A673 (cell line): Measurements from ENCODE around the gene ZDHHC16.

Experiments
- CTCF ChIP-seq: fragments of 300-800, 200-600 bp; sonication (generic); conservative IDR thresholded peaks from 2 replicates; pipeline ENCODE4 v1.5.1; 2017; ENCODE audit warnings: low read depth, mild to moderate bottlenecking, antibody characterized with exemption, low read length, moderate library complexity, mixed read lengths
- EZH2 ChIP-seq: fragments of 200-600 bp; sonication (generic); IDR thresholded peaks from 2 replicates; pipeline ENCODE4 v1.6.1; 2017; ENCODE audit warnings: borderline replicate concordance, low read depth, mild to moderate bottlenecking, mixed read lengths, antibody characterized with exemption, low read length; ENCODE audit not compliant: poor library complexity, severe bottlenecking

- TF ChIP-seq CTCF (no peak), EZH2 (no peak)
Measured at GRCh38 chr10:97426776-97427570, 19.0 kb upstream of the ZDHHC16 start.
